HG03469 (cell line): Measurements from ENCODE around the gene GALNT11.
"Not testable (repeated sequence)": the region's sequence is repeated elsewhere in the genome, so short reads cannot be mapped to it uniquely, and the experiment has no call there.

Experiments
- ATAC-seq: cut with Tn5 transposase; IDR thresholded peaks from one replicate; pipeline ENCODE4 v1.9.1; 2021; ENCODE audit warnings: mild to moderate bottlenecking, moderate library complexity, moderate number of reproducible peaks; ENCODE audit not compliant: unreplicated experiment

The GALNT11 gene

GRCh38 chr7:152025937-152026890, 740 bp downstream of the GALNT11 start:
- ATAC-seq: no peak

DNA sequence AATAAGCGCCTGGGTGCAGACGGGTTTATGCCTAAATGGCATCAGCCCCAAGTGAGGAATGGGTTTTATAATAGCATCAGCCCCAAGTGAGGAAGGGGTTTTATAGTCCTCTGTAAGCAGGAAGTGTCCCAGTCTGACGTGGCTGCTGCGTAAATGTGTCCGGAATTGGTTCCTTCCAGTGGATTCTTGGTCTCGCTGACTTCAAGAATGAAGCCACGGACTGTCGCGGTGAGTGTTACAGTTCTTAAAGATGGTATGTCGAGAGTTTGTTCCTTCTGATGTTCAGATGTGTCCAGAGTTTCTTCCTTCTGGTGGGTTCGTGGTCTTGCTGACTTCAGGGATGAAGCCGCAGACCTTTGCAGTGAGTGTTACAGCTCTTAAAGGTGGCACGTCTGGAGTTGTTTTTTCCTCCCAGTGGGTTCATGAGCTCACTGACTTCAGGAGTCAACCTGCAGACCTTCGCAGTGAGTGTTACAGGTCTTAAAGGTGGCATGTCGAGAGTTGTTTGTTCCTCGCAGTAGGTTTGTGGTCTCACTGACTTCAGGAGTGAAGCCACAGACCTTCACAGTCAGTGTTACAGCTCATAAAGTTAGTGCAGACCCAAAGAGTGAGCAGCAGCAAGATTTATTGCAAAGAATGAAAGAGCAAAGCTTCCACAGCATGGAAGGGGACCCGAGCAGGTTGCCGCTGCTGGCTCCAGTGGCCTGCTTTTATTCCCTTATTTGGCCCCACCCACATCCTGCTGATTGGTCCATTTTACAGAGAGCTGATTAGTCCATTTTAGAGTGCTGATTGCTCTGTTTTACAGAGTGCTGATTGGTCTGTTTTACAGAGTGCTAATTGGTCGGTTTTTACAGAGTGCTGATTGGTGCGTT, 2.3 kb downstream of the GALNT11 start:
- ATAC-seq: not testable (repeated sequence)

DNA sequence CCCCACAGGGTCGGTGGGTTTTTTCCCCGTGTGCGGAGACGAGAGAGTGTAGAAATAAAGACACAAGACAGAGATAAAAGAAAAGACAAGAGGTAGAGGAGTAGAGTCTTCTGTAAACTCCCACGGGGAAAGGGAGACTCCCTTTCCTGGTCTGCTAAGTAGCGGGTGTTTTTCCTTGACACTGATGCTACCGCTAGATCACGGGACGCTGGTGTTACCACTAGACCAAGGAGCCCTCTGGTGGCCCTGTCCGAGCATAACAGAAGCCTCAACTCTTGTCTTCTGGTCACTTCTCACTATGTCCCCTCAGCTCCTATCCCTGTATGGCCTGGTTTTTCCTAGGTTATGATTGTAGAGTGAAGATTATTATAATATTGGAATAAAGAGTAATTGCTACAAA, 4.6 kb downstream of the GALNT11 start:
- ATAC-seq: not testable (repeated sequence)

- not testable (repeated sequence) for ATAC-seq
These were observed 5.2 kb downstream of the GALNT11 start for GRCh38 chr7:152030639-152031038.

DNA sequence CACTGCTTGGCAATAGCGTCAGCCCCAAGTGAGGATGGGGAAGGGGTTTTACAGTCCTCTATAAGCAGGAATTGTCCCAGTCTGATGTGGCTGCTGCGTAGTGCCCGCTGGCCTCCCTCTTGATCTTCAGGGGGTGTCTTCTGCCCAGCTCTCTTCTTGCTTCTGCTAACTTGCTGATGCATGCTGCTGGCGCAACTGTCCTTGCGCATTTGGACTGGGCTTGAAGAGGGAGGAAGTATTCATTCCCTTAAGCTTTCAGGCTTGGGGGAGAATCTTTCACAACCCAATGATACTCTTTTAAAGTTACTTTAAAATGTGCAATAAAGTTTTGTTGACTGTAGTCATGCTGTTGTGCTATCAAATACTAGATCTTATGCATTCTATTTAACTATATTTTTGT, 10.3 kb downstream of the GALNT11 start:
- no peak for ATAC-seq

DNA sequence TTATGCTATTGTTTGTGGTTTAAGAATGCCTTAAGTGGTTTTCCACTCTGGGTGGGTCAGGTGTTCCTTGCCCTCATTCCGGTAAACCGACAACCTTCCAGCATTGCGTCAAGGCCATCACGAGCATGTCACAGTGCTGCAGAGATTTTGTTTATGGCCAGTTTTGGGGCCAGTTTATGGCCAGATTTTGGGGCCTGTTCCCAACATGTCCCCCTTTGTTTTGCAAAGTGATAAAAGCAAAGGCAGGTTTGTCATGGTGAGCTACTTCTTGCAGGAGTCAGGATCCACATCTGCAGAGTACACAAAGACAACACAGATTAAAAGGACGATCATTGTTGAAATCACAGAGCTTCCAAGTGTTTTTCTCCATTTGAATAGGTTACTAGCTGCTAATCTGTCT, 12.9 kb downstream of the GALNT11 start:
- ATAC-seq: not testable (repeated sequence)

- not testable (repeated sequence) for ATAC-seq
These were observed 17.6 kb downstream of the GALNT11 start for GRCh38 chr7:152043086-152043485.

- ATAC-seq: not testable (repeated sequence)
These were observed 19.4 kb downstream of the GALNT11 start for GRCh38 chr7:152044909-152045308.

GRCh38 chr7:152046531-152046930, 21.1 kb downstream of the GALNT11 start:
- no peak for ATAC-seq

DNA sequence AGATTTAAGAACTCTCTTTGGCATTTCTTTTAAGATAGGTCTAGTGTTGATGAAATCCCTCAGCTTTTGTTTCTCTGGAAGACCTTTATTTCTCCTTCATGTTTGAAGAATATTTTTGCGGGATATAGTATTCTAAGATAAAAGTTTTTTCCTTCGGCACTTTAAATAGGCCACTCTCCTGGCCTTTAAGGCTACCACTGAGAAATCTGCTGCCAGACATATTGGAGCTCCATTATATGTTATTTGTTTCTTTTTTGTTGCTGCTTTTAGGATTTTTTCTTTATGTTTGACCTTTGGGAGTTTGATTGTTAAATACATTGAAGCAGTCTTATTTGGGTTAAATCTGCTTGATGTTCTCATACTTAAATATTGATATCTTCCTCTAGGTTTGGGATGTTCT, 22.6 kb downstream of the GALNT11 start:
- ATAC-seq: no peak

- ATAC-seq: no peak
These were observed 25.1 kb downstream of the GALNT11 start for GRCh38 chr7:152050547-152050971.

DNA sequence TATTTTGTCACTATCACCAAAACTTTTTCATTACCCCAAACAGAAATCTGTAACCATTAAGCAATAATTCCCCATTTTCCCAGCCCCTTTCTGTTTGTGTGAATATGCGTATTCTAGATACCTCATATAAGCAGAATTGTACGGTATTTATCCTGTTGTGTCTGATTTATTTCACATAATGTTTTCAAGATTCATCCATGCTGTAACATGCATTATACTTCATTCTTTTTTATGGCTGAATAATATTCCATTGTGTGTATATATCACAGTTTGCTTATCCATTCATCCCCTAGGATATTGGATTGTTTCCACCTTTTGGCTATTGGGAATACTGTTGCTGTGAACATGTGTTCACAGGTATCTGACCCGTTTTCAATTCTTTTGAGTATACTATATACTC, 26.5 kb downstream of the GALNT11 start:
- no peak for ATAC-seq

- no peak for ATAC-seq
These were observed 27.3 kb downstream of the GALNT11 start for GRCh38 chr7:152052771-152053170.

- ATAC-seq: no peak
These were observed 29.1 kb downstream of the GALNT11 start for GRCh38 chr7:152054367-152055230.

GRCh38 chr7:152056621-152057274, 31.3 kb downstream of the GALNT11 start:
- ATAC-seq: no peak

GRCh38 chr7:152059311-152059710, 33.8 kb downstream of the GALNT11 start:
- no peak for ATAC-seq

- ATAC-seq: not testable (repeated sequence)
These were observed 35.6 kb downstream of the GALNT11 start for GRCh38 chr7:152061086-152061485.

DNA sequence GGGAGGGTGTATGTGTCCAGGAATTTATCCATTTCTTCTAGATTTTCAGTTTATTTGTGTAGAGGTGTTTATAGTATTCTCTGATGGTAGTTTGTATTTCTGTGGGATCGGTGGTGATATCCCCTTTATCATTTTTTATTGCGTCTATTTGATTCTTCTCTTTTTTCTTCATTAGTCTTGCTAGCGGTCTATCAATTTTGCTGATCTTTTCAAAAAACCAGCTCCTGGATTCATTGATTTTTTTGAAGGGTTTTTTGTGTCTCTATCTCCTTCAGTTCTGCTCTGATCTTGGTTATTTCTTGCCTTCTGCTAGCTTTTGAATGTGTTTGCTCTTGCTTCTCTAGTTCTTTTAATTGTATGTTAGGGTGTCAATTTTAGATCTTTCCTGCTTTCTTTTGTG, 37.7 kb downstream of the GALNT11 start:
- not testable (repeated sequence) for ATAC-seq

- ATAC-seq: not testable (repeated sequence)
These were observed 38.3 kb downstream of the GALNT11 start for GRCh38 chr7:152063821-152064220.

- ATAC-seq: not testable (repeated sequence)
These were observed 40.4 kb downstream of the GALNT11 start for GRCh38 chr7:152065800-152066344.
